Testis (tissue), 2 donors: ENCODE results near the gene LEF1.

Source experiments
- CTCF ChIP-seq, 3 experiments: fragments of 450-650 bp in 2 of 3; fragments of 200-600 bp in 1 of 3; sonication (generic) in 1 of 3; IDR thresholded peaks; one replicate each; pipeline ENCODE4 v1.5.1; 2016 to 2019; ENCODE audit warnings: antibody characterized with exemption in 3 of 3, mild to moderate bottlenecking in 2 of 3, moderate library complexity in 1 of 3
- POLR2A ChIP-seq: fragments of 450-650 bp; IDR thresholded peaks from one replicate; pipeline ENCODE4 v1.6.1; 2017; ENCODE audit warnings: antibody characterized with exemption, mild to moderate bottlenecking, moderate library complexity

- TF ChIP-seq CTCF (IDR thresholded peaks at IDR 0.05) (no peak), POLR2A (no peak)
Measured at GRCh38 chr4:108148316-108148715, 20.4 kb downstream of the LEF1 start.
